ENCODE measurements around the gene UPK3A.
A peak's percentile ranks its signal among the peaks of the same experiment; 100 is the strongest.
"Not testable (repeated sequence)": the region's sequence is repeated elsewhere in the genome, so short reads cannot be mapped to it uniquely, and the experiment has no call there.

UPK3A gene

GRCh38 chr22:45308957-45309421 lies 24.2 kb downstream of the UPK3A start:
- peak in 1 of 56 donors; percentile 54 for DNase-seq

GRCh38 chr22:45309422-45310227 lies 24.9 kb downstream of the UPK3A start, which contains the start of gene FAM118A:
Gene FAM118A (plus strand): TSS chr22:45309934. CDS start chr22:45322380, 12,446 bp downstream.
- peak; percentile 64 to 98 (median 92) for DNase-seq

GRCh38 chr22:45310331-45310976 lies 25.7 kb downstream of the UPK3A start:
- no peak for DNase-seq

GRCh38 chr22:45310977-45311531 lies 26.3 kb downstream of the UPK3A start:
- no peak for DNase-seq

GRCh38 chr22:45312415-45312814 lies 27.7 kb downstream of the UPK3A start:
- no peak for DNase-seq

- DNase-seq: no peak
Observed at GRCh38 chr22:45312856-45313255, 28.1 kb downstream of the UPK3A start.

GRCh38 chr22:45314054-45314721 lies 29.4 kb downstream of the UPK3A start:
- no peak for DNase-seq

- no peak for DNase-seq
Observed at GRCh38 chr22:45314786-45315185, 30.0 kb downstream of the UPK3A start.

GRCh38 chr22:45316796-45317526 lies 32.2 kb downstream of the UPK3A start:
- no peak for DNase-seq

- DNase-seq: peak in 24 of 56 donors; percentile 6 to 69 (median 30)
Observed at GRCh38 chr22:45317551-45318167, 32.9 kb downstream of the UPK3A start.

- peak in 43 of 56 donors; percentile 9 to 76 (median 48) for DNase-seq
Observed at GRCh38 chr22:45318168-45318557, 33.4 kb downstream of the UPK3A start.

- DNase-seq: no peak
Observed at GRCh38 chr22:45318558-45319323, 34.0 kb downstream of the UPK3A start.

- no peak for DNase-seq
Observed at GRCh38 chr22:45319324-45319685, 34.6 kb downstream of the UPK3A start.

GRCh38 chr22:45320357-45320976 lies 35.7 kb downstream of the UPK3A start:
- no peak for DNase-seq

- no peak for DNase-seq
Observed at GRCh38 chr22:45321827-45322226, 37.1 kb downstream of the UPK3A start.

GRCh38 chr22:45322873-45323525 lies 38.2 kb downstream of the UPK3A start:
- DNase-seq: no peak

GRCh38 chr22:45323695-45324094 lies 38.9 kb downstream of the UPK3A start:
- DNase-seq: no peak

- DNase-seq: no peak
Observed at GRCh38 chr22:45324311-45324711, 39.6 kb downstream of the UPK3A start.

GRCh38 chr22:45328261-45328660 lies 43.5 kb downstream of the UPK3A start:
- not testable (repeated sequence) for DNase-seq
